Stimulated activated CD4-positive, alpha-beta T cell treated with anti-CD3 and anti-CD28 coated beads, Interleukin-12 subunit alpha, Interleukin-12 subunit beta, amount 100 ng/mL, for 24 hours (primary cell): ENCODE results near the gene CTRL.
"Not testable (repeated sequence)": the region's sequence is repeated elsewhere in the genome, so short reads cannot be mapped to it uniquely, and the experiment has no call there.

Experiments used
- DNase-seq, 2 experiments: peaks; one replicate each; pipeline ENCODE4 v3.0.0-alpha.2; 2020; ENCODE audit warnings: low read depth in 2 of 2

CTRL gene

DNA sequence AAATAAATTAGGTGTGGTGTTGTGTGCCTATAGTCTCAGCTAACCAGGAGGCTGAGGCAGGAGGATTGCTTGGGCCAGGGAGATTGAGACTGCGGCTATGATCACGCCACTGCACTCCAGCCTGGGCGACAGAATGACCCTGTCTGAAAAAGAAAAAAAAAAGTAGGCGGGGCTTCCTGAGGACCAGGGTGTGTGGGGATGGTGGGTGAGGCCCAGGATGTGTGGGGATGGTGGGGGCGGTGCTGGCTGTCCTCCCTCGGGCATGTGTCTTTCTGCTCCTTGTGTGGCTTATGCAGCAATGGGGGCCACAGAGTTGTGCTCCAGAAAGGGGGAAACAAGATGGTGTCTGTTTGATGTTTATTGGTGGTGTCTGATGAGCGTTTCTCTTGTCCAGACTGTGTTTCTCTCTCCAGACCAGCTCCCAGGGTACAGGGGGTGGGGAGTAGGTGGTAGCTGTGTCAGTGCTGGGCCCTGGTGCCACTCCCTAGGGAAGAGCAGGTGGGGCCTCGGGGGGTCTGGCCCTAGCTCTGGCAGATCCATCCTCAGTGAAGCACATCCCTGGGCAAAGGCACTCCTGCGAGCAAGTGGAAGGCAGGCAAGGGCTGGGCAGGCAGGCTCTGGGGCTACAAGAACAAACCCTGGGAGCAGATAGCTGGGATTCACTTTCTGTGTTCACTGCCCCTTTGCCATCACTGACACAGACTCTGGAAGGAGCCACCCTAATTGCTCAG is 10.0 kb upstream of the CTRL start:
- no peak for DNase-seq

GRCh38 chr16:67940446-67941089 is 8.9 kb upstream of the CTRL start:
- DNase-seq = no peak

- DNase-seq = peak in 1 of 2 experiments; percentile 46
These were observed 8.1 kb upstream of the CTRL start for GRCh38 chr16:67939507-67940445.

GRCh38 chr16:67937713-67938112 is 6.1 kb upstream of the CTRL start:
- not testable (repeated sequence) for DNase-seq

- DNase-seq = peak; percentile 56 to 67
These were observed 5.4 kb upstream of the CTRL start for GRCh38 chr16:67936880-67937605.

DNA sequence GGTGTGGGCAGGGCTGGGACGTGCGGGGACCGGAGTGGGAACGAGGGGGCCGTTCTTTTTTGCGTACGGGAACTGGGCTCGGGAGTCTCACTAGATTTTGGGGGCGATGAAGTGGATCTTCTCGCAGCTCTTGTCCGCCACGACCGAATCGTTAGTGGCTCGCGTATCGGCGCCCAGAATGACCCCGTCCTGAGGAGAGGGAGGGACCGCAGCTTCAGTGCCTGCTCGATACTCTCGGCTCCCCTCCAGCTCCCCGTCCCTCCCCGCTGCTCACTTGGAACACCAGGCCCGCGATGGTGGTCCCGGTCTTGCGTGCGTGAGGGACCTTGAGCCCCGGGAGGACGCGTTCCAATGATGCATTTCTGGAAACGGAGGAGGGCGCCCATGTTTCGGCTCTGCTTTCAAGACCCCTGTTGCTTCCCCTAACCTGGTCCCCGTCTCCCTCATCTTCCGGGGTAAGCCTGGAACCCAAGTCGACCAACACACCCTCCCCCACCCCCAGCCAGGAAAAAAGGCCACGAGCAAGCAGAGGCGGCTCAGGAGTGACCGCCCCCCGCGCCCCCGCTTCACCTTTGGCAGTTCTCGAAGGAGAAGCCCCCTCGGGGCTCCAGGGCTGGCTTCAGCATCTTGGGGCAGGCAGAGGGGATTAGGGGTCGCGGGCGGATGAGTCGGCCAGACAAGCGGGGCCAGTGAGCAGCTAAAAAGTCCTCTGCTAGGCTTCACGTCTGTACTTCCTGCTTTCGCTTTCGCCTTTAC is 4.6 kb upstream of the CTRL start, which contains the start of gene PSMB10:
Gene PSMB10 (minus strand): TSS at position 727 of the 756 bp plus-strand sequence. CDS start 101 bp downstream, at position 626.
- peak in 1 of 2 experiments; percentile 44 for DNase-seq

- DNase-seq = peak; percentile 91 to 98
These were observed 3.9 kb upstream of the CTRL start for GRCh38 chr16:67935402-67936123.

DNA sequence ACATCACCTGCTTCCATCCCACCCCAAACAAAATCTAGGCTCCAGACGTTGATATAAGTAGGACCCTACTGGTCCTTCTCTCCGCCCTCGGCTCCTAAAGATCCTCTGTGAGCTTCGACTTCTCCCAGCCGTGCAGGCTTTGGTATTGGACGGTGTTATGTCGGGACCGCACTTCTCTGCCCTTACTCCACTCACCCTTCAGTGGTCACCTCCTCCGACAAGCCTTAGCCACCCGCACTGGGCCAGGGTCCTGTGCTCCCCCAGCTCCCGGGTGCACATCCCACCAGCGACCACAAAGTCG is 3.4 kb upstream of the CTRL start:
- DNase-seq = no peak

DNA sequence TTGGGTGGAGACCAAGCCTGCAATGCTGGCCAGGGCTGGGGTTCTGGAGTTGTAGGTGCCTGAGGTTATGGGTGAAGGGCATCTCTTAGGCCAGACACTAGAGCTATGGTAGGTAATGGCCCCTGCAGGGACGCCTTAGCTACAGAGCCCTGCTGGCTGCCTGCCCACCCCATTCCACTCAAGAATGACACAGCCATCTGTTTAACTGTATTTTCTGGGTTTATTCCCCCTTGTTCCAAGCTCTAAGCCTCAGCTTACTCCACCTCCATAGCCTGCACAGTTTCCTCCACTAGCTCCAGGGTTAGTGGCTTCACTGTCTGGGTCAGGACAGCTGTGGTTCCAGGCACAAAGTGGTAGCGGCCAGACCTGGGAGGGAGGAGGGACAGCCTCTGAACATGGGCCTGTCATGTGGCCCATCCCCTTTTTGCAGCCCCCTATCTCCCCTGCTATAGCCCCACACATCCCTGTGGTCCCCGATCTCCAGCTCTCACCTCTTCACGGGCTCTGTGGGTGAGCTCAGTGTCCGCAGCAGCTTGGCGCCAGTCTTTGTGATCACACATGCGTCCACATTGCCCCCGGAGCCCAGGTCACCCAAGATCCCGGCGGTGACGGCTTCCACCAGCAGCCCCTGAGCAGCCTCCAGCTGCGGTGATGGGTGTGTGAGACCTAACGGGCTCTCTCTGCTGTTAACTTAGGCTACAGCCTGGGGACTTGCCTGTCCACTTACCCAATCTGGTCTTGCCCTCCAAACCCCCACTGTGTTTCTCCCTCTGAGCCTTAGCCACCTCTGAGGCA is 2.8 kb upstream of the CTRL start:
- no peak for DNase-seq

GRCh38 chr16:67933805-67934204 is 2.1 kb upstream of the CTRL start:
- no peak for DNase-seq

DNA sequence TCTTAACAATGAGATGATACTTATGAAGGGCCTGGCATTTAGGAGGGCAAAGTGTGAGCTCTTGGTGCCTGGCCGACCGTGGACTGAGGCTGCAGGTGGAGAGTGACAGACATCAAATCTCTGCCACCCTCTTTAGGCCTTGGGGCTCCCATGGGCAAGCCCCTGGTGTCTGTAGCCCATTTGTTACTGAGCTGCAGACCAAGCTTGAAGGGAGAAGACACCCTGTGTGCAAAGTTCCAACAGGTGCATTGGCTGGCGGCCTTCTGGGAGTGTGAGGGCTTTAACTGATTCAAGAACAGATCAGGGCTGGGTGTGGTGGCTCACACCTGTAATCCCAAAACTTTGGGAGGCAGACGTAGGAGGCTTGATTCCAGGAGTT is 789 bp upstream of the CTRL start:
- no peak for DNase-seq

DNA sequence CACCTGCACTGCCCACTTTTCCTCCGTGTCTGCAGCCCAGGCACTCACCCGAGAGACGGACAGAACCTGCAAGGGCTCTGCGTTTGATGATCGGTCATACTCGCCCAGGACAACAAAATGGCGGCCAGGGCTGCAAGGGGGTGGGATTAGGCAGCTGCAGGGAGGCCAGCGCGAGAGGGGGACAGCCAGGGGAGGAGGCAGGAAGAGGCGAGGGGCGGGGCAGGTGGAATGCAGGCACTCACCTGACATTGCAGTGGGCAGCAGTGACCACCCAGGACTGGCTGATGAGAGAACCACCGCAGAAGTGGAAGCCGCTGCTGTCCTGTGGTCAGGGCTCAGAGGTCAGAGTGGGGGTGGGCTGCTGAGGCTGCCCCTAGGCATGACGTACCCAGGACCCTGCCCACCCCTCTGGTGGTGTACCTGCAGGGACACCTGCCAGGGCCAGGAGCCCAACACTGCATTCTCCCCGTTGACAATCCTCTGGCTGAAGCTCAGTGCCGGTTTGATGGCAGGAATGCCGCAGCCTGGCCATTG is 917 bp downstream of the CTRL start:
- DNase-seq = no peak

DNA sequence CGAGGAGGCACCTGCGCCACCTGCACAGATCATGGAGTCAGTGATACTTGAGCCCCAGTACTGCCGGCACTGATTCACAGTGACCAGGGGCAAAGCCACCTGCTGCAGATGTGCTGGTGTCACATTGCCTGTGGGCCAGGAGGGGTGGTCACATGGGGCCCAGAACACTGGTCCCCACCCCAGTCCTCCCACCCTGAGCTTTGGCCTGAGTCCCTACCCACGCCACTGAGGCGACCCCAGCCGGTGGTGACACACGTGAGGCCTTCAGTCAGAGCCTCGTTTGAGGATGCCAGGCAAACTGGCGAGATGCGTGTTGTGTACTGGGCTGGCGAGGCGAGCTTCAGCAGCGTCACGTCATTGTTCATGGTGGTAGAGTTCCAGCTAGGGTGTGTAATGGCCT is 1.5 kb downstream of the CTRL start:
- no peak for DNase-seq

GRCh38 chr16:67928561-67929364 is 2.9 kb downstream of the CTRL start:
- DNase-seq = peak; percentile 59 to 69

GRCh38 chr16:67928147-67928546 is 3.5 kb downstream of the CTRL start:
- DNase-seq = no peak

DNA sequence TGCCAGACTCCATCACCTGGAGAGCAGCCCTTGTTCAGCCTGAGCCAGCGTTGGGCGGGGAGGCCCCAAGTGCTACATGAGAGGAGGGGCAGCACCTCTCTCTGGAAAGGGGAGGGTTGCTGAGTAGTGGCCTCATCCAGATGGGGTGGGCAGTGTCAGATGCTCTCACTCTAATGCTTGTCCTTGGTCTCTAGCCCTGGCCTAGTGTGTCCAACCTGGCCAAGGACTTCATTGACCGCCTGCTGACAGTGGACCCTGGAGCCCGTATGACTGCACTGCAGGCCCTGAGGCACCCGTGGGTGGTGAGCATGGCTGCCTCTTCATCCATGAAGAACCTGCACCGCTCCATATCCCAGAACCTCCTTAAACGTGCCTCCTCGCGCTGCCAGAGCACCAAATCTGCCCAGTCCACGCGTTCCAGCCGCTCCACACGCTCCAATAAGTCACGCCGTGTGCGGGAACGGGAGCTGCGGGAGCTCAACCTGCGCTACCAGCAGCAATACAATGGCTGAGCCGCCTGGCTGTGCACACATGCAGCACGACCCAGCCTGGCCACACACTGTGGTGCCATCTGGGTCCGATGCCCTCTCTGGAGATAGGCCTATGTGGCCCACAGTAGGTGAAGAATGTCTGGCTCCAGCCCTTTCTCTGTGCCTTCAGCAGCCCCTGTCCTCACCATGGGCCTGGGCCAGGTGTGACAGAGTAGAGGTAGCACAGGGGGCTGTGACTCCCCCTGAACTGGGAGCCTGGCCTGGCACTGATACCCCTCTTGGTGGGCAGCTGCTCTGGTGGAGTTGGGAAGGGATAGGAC is 4.3 kb downstream of the CTRL start:
- DNase-seq = no peak

DNA sequence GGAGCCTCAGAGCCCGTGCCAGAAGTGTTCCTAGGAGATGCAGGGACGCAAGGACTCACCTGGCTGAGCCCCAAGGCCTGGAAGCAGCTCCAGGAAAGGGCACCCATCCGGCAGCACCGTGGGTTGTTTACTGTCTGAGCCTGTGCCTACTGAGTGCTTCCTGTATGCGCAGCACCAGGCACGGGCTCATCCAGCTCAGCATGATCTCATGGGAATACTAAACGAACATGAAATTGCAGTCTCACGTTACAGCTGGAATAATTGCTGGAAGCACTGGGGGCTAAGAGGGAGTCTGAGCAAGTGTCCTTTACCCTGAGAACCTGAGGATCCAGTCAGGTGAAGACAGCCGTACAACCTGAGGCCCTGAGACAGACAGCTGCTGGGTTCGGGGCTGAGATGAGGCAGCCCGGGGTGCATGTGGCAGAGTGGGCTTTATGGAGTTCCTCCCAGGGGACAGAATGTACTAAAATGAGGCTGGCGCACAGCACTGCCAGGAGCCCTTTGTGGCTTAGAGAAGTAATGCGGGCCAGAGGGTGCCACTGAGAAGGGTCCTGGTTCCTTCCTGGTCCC is 5.4 kb downstream of the CTRL start:
- no peak for DNase-seq
